NCI-H128 (cell line): Measurements from ENCODE around the gene MCAT.

Experiments
- DNase-seq: peaks from one replicate; lab custom pipeline; 2025; ENCODE audit not compliant: unreplicated experiment; lab: John Stamatoyannopoulos, UW

MCAT gene, protein sequence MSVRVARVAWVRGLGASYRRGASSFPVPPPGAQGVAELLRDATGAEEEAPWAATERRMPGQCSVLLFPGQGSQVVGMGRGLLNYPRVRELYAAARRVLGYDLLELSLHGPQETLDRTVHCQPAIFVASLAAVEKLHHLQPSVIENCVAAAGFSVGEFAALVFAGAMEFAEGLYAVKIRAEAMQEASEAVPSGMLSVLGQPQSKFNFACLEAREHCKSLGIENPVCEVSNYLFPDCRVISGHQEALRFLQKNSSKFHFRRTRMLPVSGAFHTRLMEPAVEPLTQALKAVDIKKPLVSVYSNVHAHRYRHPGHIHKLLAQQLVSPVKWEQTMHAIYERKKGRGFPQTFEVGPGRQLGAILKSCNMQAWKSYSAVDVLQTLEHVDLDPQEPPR

DNA sequence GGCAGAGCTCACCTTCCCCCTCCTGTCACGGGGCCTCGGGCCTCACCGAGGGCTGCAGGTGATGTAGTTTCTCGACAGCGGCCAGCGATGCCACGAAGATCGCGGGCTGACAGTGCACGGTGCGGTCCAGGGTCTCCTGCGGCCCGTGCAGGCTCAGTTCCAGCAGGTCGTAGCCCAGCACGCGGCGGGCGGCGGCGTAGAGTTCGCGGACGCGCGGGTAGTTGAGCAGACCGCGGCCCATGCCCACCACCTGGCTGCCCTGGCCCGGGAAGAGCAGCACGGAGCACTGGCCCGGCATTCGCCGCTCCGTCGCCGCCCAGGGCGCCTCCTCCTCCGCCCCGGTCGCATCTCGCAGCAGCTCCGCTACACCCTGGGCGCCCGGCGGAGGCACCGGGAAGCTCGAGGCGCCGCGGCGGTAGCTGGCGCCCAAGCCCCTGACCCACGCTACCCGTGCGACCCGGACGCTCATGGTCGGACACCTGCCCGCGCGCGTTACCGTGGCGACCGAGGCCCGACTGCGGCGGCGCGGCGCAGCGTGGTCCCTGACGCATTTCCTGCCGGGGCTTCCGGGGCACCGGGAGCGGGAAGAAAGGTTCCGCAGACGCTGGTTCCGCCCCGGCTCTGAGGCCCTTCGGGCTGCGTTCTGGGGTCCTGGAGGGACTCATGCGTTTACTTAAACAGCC is at the start of gene MCAT:
TSS of gene MCAT (minus strand) at position 519 of the 683 bp plus-strand sequence. CDS start at position 469, 50 bp downstream.
- peak; percentile 63 for DNase-seq

DNA sequence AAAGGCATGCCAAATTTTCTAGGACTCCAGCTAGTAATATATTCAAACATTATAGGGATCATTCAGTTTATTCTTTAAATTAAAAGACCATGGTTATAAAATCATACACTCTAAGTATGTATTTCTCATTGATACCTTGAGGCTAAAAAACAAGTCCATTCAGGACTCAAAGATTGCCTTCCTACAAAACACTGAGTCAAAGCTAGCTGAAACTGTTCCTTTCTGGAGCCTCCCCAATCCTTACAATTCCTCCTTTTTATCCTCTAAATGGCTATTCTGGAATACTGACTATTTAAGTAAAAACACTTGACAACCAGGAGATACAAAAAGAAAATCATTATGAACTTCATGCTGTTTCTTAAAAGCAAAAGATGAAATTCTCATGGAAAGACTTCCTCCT is 48.6 kb upstream of the MCAT start:
- DNase-seq: no peak

- DNase-seq: no peak
Measured at GRCh38 chr22:43188829-43189545, 45.8 kb upstream of the MCAT start.

DNA sequence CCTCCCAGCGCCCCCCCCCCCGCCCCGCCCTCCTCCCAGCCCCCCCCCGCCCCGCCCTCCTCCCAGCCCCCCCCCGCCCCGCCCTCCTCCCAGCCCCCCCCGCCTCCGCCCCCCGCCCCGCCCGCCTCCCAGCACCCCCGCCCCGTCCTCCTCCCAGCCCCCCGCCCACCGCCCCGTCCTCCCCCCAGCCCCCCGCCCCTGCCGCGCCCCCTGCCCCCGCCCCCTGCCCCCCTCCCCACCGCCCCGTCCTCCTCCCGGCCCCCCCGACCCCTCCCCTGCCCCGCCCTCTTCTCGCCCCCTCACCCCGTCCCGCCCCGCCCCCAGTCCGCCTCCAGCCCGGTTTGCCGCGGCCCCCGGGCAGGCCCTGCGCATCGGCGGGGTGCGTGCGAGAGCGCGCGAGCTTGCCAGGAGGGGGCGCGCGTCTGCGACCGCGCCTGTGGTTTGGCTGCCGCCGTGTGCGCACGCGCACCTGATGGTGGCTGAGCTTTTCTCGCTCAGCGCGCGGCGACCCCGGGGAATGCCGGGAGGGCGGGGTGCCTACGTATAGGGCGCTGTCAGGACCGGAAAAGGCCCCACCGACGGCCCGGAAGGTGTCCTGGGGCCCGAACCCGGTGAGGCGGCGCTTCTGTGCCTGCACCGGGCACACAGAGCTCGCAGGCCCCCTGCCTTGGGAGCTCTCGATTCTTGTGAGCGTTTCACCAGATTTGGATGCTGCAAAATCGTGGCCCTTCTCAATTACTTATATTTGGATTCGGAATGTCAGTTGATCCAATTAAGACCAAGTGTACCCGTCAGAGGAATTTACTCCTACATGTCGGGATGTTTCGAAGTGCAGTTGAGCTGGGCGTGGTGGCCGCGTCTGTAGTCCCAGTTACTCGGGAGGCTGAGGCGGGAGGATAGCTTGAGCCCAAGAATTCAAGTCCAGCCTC is 44.2 kb upstream of the MCAT start:
- DNase-seq: peak; percentile 53

- no peak for DNase-seq
Measured at GRCh38 chr22:43186272-43187170, 43.3 kb upstream of the MCAT start, which contains the start of gene TTLL12. Gene TTLL12 (minus strand): TSS chr22:43187134. CDS start chr22:43187069, 65 bp downstream.

DNA sequence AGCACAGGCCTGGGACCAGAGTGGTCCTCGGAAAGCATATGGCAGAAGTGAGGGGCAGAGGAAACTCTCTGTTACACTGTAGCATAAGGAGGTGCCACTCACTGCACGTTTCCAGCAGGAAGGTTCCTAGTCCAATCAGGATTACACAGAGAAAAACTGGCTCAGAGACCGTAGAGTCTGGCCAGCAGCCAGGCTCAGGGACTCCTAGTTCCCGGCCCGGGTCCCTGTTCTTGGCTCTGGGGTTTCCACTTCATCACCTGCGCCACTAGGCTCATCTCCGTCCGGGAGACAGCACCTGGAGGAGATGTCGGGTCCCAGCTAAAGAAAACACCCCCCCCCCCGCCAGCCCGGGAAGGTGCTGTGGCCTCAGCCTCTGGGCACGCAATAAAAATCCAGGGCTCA is 42.7 kb upstream of the MCAT start:
- peak; percentile 3 for DNase-seq

- DNase-seq: no peak
Measured at GRCh38 chr22:43183496-43184277, 40.5 kb upstream of the MCAT start.

- DNase-seq: no peak
Measured at GRCh38 chr22:43182726-43183125, 39.5 kb upstream of the MCAT start.

- no peak for DNase-seq
Measured at GRCh38 chr22:43182118-43182517, 38.9 kb upstream of the MCAT start.

- DNase-seq: no peak
Measured at GRCh38 chr22:43181321-43182076, 38.3 kb upstream of the MCAT start.

- no peak for DNase-seq
Measured at GRCh38 chr22:43180670-43181069, 37.5 kb upstream of the MCAT start.

- DNase-seq: no peak
Measured at GRCh38 chr22:43179911-43180195, 36.7 kb upstream of the MCAT start.

- DNase-seq: no peak
Measured at GRCh38 chr22:43179146-43179910, 36.1 kb upstream of the MCAT start.

- DNase-seq: no peak
Measured at GRCh38 chr22:43177479-43177878, 34.3 kb upstream of the MCAT start.

GRCh38 chr22:43176090-43176489 is 32.9 kb upstream of the MCAT start:
- no peak for DNase-seq

GRCh38 chr22:43174941-43175531 is 31.8 kb upstream of the MCAT start:
- no peak for DNase-seq
